Loucy (cell line): ENCODE results near the gene CCDC38.

ENCODE experiments used
- H2AFZ ChIP-seq: fragments of 200-600 bp; sonication (generic); 2 replicates; pipeline ENCODE4 v1.6.0; 2016; ENCODE audit warnings: antibody characterized with exemption, mild to moderate bottlenecking, low read length, moderate library complexity
- H3F3A ChIP-seq: fragments of 200-600 bp; 2 replicates; pipeline ENCODE4 v1.6.0; 2016; ENCODE audit warnings: antibody characterized with exemption, low read depth, mild to moderate bottlenecking
- H3K27me3 ChIP-seq: fragments of 200-600 bp; sonication (generic); 2 replicates; pipeline ENCODE4 v1.6.1; 2014; ENCODE audit warnings: low read length, mild to moderate bottlenecking; ENCODE audit not compliant: insufficient read depth, poor library complexity, severe bottlenecking
- H3K36me3 ChIP-seq: fragments of 200-600 bp; sonication (generic); 2 replicates; pipeline ENCODE4 v1.6.1; 2016; ENCODE audit warnings: low read length; ENCODE audit not compliant: insufficient read depth
- H3K4me1 ChIP-seq: fragments of 200-600 bp; sonication (generic); 2 replicates; pipeline ENCODE4 v1.5.1; 2014; ENCODE audit warnings: low read length, mild to moderate bottlenecking; ENCODE audit not compliant: insufficient read depth, poor library complexity, severe bottlenecking
- H3K4me2 ChIP-seq: fragments of 200-600 bp; sonication (generic); 2 replicates; pipeline ENCODE4 v1.6.0; 2014; ENCODE audit warnings: antibody characterized with exemption, low read length, low read depth, mild to moderate bottlenecking; ENCODE audit not compliant: poor library complexity, severe bottlenecking
- H3K4me3 ChIP-seq: fragments of 200-600 bp; sonication (generic); 2 replicates; pipeline ENCODE4 v1.5.1; 2014; ENCODE audit warnings: low read length, mild to moderate bottlenecking, mixed read lengths; ENCODE audit not compliant: poor library complexity, severe bottlenecking
- H3K79me2 ChIP-seq: fragments of 200-600 bp; sonication (generic); 2 replicates; pipeline ENCODE4 v1.6.1; 2014; ENCODE audit warnings: low read length; ENCODE audit not compliant: insufficient read depth
- H3K9ac ChIP-seq: fragments of 200-600 bp; sonication (generic); 2 replicates; pipeline ENCODE4 v1.6.0; 2014; ENCODE audit warnings: mild to moderate bottlenecking, low read depth, low read length, moderate library complexity; ENCODE audit not compliant: poor library complexity, severe bottlenecking
- H3K9me2 ChIP-seq: fragments of 200-600 bp; sonication (generic); replicated peaks from 2 replicates; pipeline ENCODE4 v1.6.1; 2016; ENCODE audit warnings: low read depth, low read length, mixed read lengths
- H3K9me3 ChIP-seq: fragments of 200-600 bp; sonication (generic); 2 replicates; pipeline ENCODE4 v1.6.1; 2014; ENCODE audit warnings: mild to moderate bottlenecking, antibody characterized with exemption, low read length, low read depth; ENCODE audit not compliant: insufficient read depth
- H4K20me1 ChIP-seq: fragments of 200-600 bp; sonication (generic); 2 replicates; pipeline ENCODE4 v1.6.0; 2014; ENCODE audit warnings: antibody characterized with exemption, low read length, mild to moderate bottlenecking; ENCODE audit not compliant: insufficient read depth, poor library complexity, severe bottlenecking
- CTCF ChIP-seq: fragments of 200-600 bp; sonication (generic); conservative IDR thresholded peaks from 2 replicates; pipeline ENCODE4 v1.5.1; 2014; ENCODE audit warnings: mild to moderate bottlenecking, antibody characterized with exemption, low read length
- EZH2phosphoT487 ChIP-seq: fragments of 200-600 bp; IDR thresholded peaks from 2 replicates; pipeline ENCODE4 v1.6.1; 2018; ENCODE audit warnings: antibody characterized with exemption, mild to moderate bottlenecking, moderate library complexity, borderline replicate concordance

Gene CCDC38

GRCh38 chr12:95887311-95887710 is 55.1 kb downstream of the CCDC38 start:
- H3K36me3 ChIP-seq, result no peaks in the 10 kb centered on the region
- no peak overlapping the region for H3K9ac ChIP-seq
- no peaks in the 10 kb centered on the region for H4K20me1 ChIP-seq
- no peaks in the 10 kb centered on the region for H3K27me3 ChIP-seq
- no peaks in the 10 kb centered on the region for H3F3A ChIP-seq
- no peak overlapping the region for H3K4me3 ChIP-seq
- H3K4me2 ChIP-seq, result no peak overlapping the region
- no peaks in the 10 kb centered on the region for H3K79me2 ChIP-seq
- H3K4me1 ChIP-seq, result no peaks in the 10 kb centered on the region
- H3K9me2 ChIP-seq, result no peaks in the 10 kb centered on the region
- no peak for TF ChIP-seq EZH2phosphoT487
- no peak for TF ChIP-seq CTCF
- H2AFZ ChIP-seq, result no peak overlapping the region
- no peaks in the 10 kb centered on the region; the same call in 1 of the 2 replicates for H3K9me3 ChIP-seq

- Histone ChIP-seq H3K79me2 (no peaks in the 10 kb centered on the region), H3K4me2 (no peak overlapping the region), H4K20me1 (no peaks in the 10 kb centered on the region), H3F3A (no peaks in the 10 kb centered on the region), H2AFZ (no peak overlapping the region), H3K9me2 (no peaks in the 10 kb centered on the region), H3K4me3 (no peak overlapping the region), H3K9ac (no peak overlapping the region), H3K36me3 (no peaks in the 10 kb centered on the region), H3K27me3 (no peaks in the 10 kb centered on the region), H3K4me1 (no peaks in the 10 kb centered on the region), H3K9me3 (no peaks in the 10 kb centered on the region; the same call in 1 of the 2 replicates)
- TF ChIP-seq CTCF, result no peak
- no peak for TF ChIP-seq EZH2phosphoT487
Measured at GRCh38 chr12:95884998-95885397, 57.4 kb downstream of the CCDC38 start.

GRCh38 chr12:95882873-95883272 is 59.5 kb downstream of the CCDC38 start:
- H4K20me1 ChIP-seq, result no peaks in the 10 kb centered on the region
- no peaks in the 10 kb centered on the region for H3K4me1 ChIP-seq
- no peaks in the 10 kb centered on the region for H3K9me2 ChIP-seq
- H3K4me2 ChIP-seq, result no peak overlapping the region
- no peak overlapping the region for H2AFZ ChIP-seq
- no peaks in the 10 kb centered on the region for H3K27me3 ChIP-seq
- H3K9ac ChIP-seq, result no peak overlapping the region
- no peaks in the 10 kb centered on the region for H3K79me2 ChIP-seq
- no peaks in the 10 kb centered on the region; the same call in 1 of the 2 replicates for H3K9me3 ChIP-seq
- TF ChIP-seq CTCF (no peak), EZH2phosphoT487 (no peak)
- no peaks in the 10 kb centered on the region for H3F3A ChIP-seq
- H3K36me3 ChIP-seq, result no peaks in the 10 kb centered on the region
- no peak overlapping the region for H3K4me3 ChIP-seq
